WTC11 (cell line): ENCODE measurements around the gene RASSF9. TPM values are rescaled to one million over a fixed set of nuclear protein-coding genes. Genes with fewer than 3 reads are reported as not detected.
A peak's percentile ranks its signal among the peaks of the same experiment; 100 is the strongest.

Source experiments
- ATAC-seq: fragments of 200-7000 bp; cut with Tn5 transposase; 2 replicates; pipeline ENCODE4 v1.10.0; 2021; ENCODE audit warnings: mild to moderate bottlenecking, moderate library complexity
- CTCF ChIA-PET: fragments of 300-600 bp; sonication (Branson Sonifier 250); formaldehyde crosslinking; loops from one replicate; lab custom pipeline; 2021; ENCODE audit warnings: antibody characterized with exemption; lab: Charles Lee
- POLR2A ChIA-PET: fragments of 350-600 bp; sonication (Branson Sonifier 250); formaldehyde crosslinking; loops from one replicate; lab custom pipeline; 2021; ENCODE audit warnings: antibody characterized with exemption; lab: Charles Lee
- DNase-seq: peaks from one replicate; pipeline ENCODE4 v3.0.0; 2021; ENCODE audit warnings: low spot score
- H3K27ac Mint-ChIP-seq: 2 replicates; pipeline ENCODE4 v1.8.0; 2021; ENCODE audit warnings: mixed read lengths
- H3K27me3 Mint-ChIP-seq: 2 replicates; pipeline ENCODE4 v1.8.0; 2021; ENCODE audit warnings: low read depth, mild to moderate bottlenecking, moderate library complexity, mixed read lengths
- H3K36me3 Mint-ChIP-seq: 2 replicates; pipeline ENCODE4 v1.8.0; 2021; ENCODE audit warnings: mixed read lengths
- H3K4me1 Mint-ChIP-seq: 2 replicates; pipeline ENCODE4 v1.8.0; 2022; ENCODE audit warnings: mixed read lengths
- H3K4me3 Mint-ChIP-seq: 2 replicates; pipeline ENCODE4 v1.8.0; 2021; ENCODE audit warnings: mild to moderate bottlenecking, moderate library complexity, mixed read lengths
- H3K9me3 Mint-ChIP-seq: 2 replicates; pipeline ENCODE4 v1.8.0; 2021; ENCODE audit warnings: mixed read lengths
- ATF6 ChIP-seq: sonication (generic); formaldehyde crosslinking; IDR thresholded peaks from 2 replicates; pipeline ENCODE4 v1.8.1; 2023; ENCODE audit warnings: mild to moderate bottlenecking, missing genetic modification reagents
- CBFB ChIP-seq: sonication (generic); formaldehyde crosslinking; IDR thresholded peaks from 2 replicates; pipeline ENCODE4 v1.8.1; 2022; ENCODE audit warnings: mild to moderate bottlenecking, low read depth, missing genetic modification reagents
- ERG ChIP-seq: fragments of 250-450 bp; sonication (Bioruptor Pico); IDR thresholded peaks from 2 replicates; pipeline ENCODE4 v1.8.0; 2021; ENCODE audit warnings: mild to moderate bottlenecking
- FOXP4 ChIP-seq: sonication (generic); formaldehyde crosslinking; IDR thresholded peaks from 2 replicates; pipeline ENCODE4 v1.8.0; 2022; ENCODE audit warnings: mild to moderate bottlenecking, missing genetic modification reagents
- IRF1 ChIP-seq: sonication (generic); formaldehyde crosslinking; IDR thresholded peaks from 2 replicates; pipeline ENCODE4 v1.8.0; 2023; ENCODE audit warnings: missing genetic modification reagents
- MLX ChIP-seq: sonication (generic); formaldehyde crosslinking; IDR thresholded peaks from 2 replicates; pipeline ENCODE4 v1.8.1; 2023; ENCODE audit warnings: mild to moderate bottlenecking, missing genetic modification reagents, moderate library complexity
- MXD4 ChIP-seq: fragments of 250-450 bp; sonication (Bioruptor Pico); IDR thresholded peaks from 2 replicates; pipeline ENCODE4 v1.8.0; 2021; ENCODE audit warnings: mild to moderate bottlenecking, moderate library complexity, borderline replicate concordance
- MYBL2 ChIP-seq: sonication (generic); formaldehyde crosslinking; IDR thresholded peaks from 2 replicates; pipeline ENCODE4 v1.8.1; 2023; ENCODE audit warnings: mild to moderate bottlenecking, moderate library complexity, missing genetic modification reagents
- NR2C2 ChIP-seq: sonication (generic); formaldehyde crosslinking; IDR thresholded peaks from 2 replicates; pipeline ENCODE4 v1.8.0; 2022; ENCODE audit warnings: mild to moderate bottlenecking, missing genetic modification reagents
- OVOL2 ChIP-seq: fragments of 250-450 bp; sonication (Bioruptor Pico); IDR thresholded peaks from 2 replicates; pipeline ENCODE4 v1.9.0; 2021; ENCODE audit warnings: mild to moderate bottlenecking, borderline replicate concordance
- PREB ChIP-seq: sonication (generic); formaldehyde crosslinking; IDR thresholded peaks from 2 replicates; pipeline ENCODE4 v1.8.1; 2022; ENCODE audit warnings: mild to moderate bottlenecking, missing genetic modification reagents, moderate library complexity, borderline replicate concordance
- RORB ChIP-seq: fragments of 250-450 bp; sonication (Bioruptor Pico); IDR thresholded peaks from 2 replicates; pipeline ENCODE4 v1.9.0; 2021; ENCODE audit warnings: mild to moderate bottlenecking
- TP53 ChIP-seq: sonication (generic); formaldehyde crosslinking; IDR thresholded peaks from 2 replicates; pipeline ENCODE4 v1.8.1; 2023; ENCODE audit warnings: mild to moderate bottlenecking, missing genetic modification reagents
- ZBTB43 ChIP-seq: sonication (generic); formaldehyde crosslinking; IDR thresholded peaks from 2 replicates; pipeline ENCODE4 v1.8.1; 2023; ENCODE audit warnings: mild to moderate bottlenecking, missing genetic modification reagents
- ZMAT4 ChIP-seq: fragments of 250-450 bp; sonication (Bioruptor Pico); IDR thresholded peaks from 2 replicates; pipeline ENCODE4 v1.9.0; 2021; ENCODE audit warnings: mild to moderate bottlenecking
- ZNF219 ChIP-seq: sonication (generic); formaldehyde crosslinking; IDR thresholded peaks from 2 replicates; pipeline ENCODE4 v1.8.0; 2023; ENCODE audit warnings: missing genetic modification reagents, mild to moderate bottlenecking, borderline replicate concordance
- ZNF416 ChIP-seq: fragments of 250-450 bp; sonication (Bioruptor Pico); IDR thresholded peaks from 2 replicates; pipeline ENCODE4 v1.9.0; 2021; ENCODE audit warnings: mild to moderate bottlenecking, inconsistent platforms
- ZNF423 ChIP-seq: fragments of 250-450 bp; sonication (Bioruptor Pico); IDR thresholded peaks from 2 replicates; pipeline ENCODE4 v2.1.2; 2022; ENCODE audit warnings: mild to moderate bottlenecking, moderate library complexity
- ZNF671 ChIP-seq: fragments of 250-450 bp; sonication (Bioruptor Pico); IDR thresholded peaks from 2 replicates; pipeline ENCODE4 v1.8.0; 2021; ENCODE audit warnings: mild to moderate bottlenecking
- total RNA-seq: library from RNA; stranded (reverse); gene quantifications from 3 replicates; pipeline ENCODE4 v1.2.3, GENCODE V29; 2021
- TF ChIP-seq, protein P1 (sequence below): fragments of 200-600 bp; IDR thresholded peaks from 2 replicates; pipeline ENCODE4 v1.8.0; 2022; ENCODE audit warnings: antibody characterized with exemption
- TF ChIP-seq, protein P2 (sequence below): sonication (generic); formaldehyde crosslinking; IDR thresholded peaks from 2 replicates; pipeline ENCODE4 v1.8.1; 2023; ENCODE audit warnings: mild to moderate bottlenecking, missing genetic modification reagents, moderate library complexity
- TF ChIP-seq, protein P3 (sequence below): fragments of 250-450 bp; sonication (Bioruptor Pico); IDR thresholded peaks from 2 replicates; pipeline ENCODE4 v1.9.0; 2021; ENCODE audit warnings: moderate library complexity, mild to moderate bottlenecking, inconsistent platforms, borderline replicate concordance

Gene RASSF9
- total RNA-seq, 1 experiment from 2014 or later = 0.33 TPM

DNA sequence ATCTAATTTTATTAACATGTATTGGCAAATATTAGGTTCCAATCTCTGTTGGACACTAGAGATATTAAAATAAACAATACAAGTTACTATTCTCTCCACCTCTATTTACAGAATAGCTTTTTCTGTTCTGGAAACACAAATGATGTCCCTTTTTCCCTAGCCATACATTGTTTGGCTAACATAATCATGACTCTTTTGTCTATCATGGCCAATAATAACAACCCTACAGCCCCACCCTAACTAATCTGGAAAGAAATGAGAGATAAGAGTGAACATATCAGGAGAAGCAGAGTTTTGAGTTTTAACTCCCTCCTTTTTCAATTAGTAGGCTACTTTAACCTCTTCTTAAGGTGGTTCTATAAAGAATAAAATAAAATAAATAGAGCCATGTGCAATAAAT, 40.2 kb downstream of the RASSF9 start:
- DNase-seq (no peak), ATAC-seq (no peak)
- no peak overlapping the region for H3K27ac Mint-ChIP-seq
- H3K27me3 Mint-ChIP-seq = no peaks in the 10 kb centered on the region
- peaks cover 8% of the 10 kb centered on the region for H3K4me1 Mint-ChIP-seq
- ChIA-PET CTCF (no interaction called here), POLR2A (no interaction called here)
- no peaks in the 10 kb centered on the region for H3K36me3 Mint-ChIP-seq
- H3K9me3 Mint-ChIP-seq = no peaks in the 10 kb centered on the region
- TF ChIP-seq MLX (no peak), PREB (CRISPR knock-in tag) (no peak), ZBTB43 (no peak), RORB (CRISPR knock-in tag) (no peak), ZNF416 (no peak), ZNF423 (CRISPR knock-in tag) (no peak)
- TF ChIP-seq, protein P1, sequence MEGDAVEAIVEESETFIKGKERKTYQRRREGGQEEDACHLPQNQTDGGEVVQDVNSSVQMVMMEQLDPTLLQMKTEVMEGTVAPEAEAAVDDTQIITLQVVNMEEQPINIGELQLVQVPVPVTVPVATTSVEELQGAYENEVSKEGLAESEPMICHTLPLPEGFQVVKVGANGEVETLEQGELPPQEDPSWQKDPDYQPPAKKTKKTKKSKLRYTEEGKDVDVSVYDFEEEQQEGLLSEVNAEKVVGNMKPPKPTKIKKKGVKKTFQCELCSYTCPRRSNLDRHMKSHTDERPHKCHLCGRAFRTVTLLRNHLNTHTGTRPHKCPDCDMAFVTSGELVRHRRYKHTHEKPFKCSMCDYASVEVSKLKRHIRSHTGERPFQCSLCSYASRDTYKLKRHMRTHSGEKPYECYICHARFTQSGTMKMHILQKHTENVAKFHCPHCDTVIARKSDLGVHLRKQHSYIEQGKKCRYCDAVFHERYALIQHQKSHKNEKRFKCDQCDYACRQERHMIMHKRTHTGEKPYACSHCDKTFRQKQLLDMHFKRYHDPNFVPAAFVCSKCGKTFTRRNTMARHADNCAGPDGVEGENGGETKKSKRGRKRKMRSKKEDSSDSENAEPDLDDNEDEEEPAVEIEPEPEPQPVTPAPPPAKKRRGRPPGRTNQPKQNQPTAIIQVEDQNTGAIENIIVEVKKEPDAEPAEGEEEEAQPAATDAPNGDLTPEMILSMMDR = no peak
- H3K4me3 Mint-ChIP-seq = no peak overlapping the region

GRCh38 chr12:85794531-85794930, 41.7 kb downstream of the RASSF9 start:
- H3K9me3 Mint-ChIP-seq = no peaks in the 10 kb centered on the region
- H3K4me1 Mint-ChIP-seq = peaks cover 8% of the 10 kb centered on the region
- DNase-seq = no peak
- H3K4me3 Mint-ChIP-seq = no peak overlapping the region
- ChIA-PET POLR2A (no interaction called here), CTCF (no interaction called here)
- peak; percentile 26; the same call in 1 of the 2 replicates for ATAC-seq
- H3K27me3 Mint-ChIP-seq = no peaks in the 10 kb centered on the region
- H3K27ac Mint-ChIP-seq = no peak overlapping the region
- H3K36me3 Mint-ChIP-seq = no peaks in the 10 kb centered on the region
- no peak for TF ChIP-seq NR2C2 (CRISPR knock-in tag)
- no peak for TF ChIP-seq TP53 (CRISPR knock-in tag)
- TF ChIP-seq, protein P2, sequence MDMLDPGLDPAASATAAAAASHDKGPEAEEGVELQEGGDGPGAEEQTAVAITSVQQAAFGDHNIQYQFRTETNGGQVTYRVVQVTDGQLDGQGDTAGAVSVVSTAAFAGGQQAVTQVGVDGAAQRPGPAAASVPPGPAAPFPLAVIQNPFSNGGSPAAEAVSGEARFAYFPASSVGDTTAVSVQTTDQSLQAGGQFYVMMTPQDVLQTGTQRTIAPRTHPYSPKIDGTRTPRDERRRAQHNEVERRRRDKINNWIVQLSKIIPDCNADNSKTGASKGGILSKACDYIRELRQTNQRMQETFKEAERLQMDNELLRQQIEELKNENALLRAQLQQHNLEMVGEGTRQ (CRISPR knock-in tag) = no peak
- TF ChIP-seq, protein P3, sequence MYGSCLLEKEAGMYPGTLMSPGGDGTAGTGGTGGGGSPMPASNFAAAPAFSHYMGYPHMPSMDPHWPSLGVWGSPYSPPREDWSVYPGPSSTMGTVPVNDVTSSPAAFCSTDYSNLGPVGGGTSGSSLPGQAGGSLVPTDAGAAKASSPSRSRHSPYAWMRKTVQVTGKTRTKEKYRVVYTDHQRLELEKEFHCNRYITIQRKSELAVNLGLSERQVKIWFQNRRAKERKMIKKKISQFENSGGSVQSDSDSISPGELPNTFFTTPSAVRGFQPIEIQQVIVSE = no peak
- no peak for TF ChIP-seq CBFB (CRISPR knock-in tag)
- no peak for TF ChIP-seq ZNF671
- TF ChIP-seq OVOL2 (CRISPR knock-in tag) = no peak
- TF ChIP-seq ZNF219 (CRISPR knock-in tag) = no peak
- TF ChIP-seq ATF6 (CRISPR knock-in tag) = no peak
- no peak for TF ChIP-seq MXD4 (CRISPR knock-in tag)
- no peak for TF ChIP-seq ZMAT4 (CRISPR knock-in tag)
- TF ChIP-seq MYBL2 (CRISPR knock-in tag) = no peak
- no peak for TF ChIP-seq FOXP4 (CRISPR knock-in tag)
- TF ChIP-seq ERG (CRISPR knock-in tag) = no peak
- no peak for TF ChIP-seq IRF1 (CRISPR knock-in tag)
